Nephron progenitor cell (in vitro differentiated cells): Measurements from ENCODE around the gene SECTM1.

Experiments
- DNase-seq: peaks from one replicate; pipeline ENCODE4 v3.0.0; 2021
- H3K27ac Mint-ChIP-seq: 2 replicates; pipeline ENCODE4 v1.8.0; 2021; ENCODE audit warnings: mild to moderate bottlenecking, moderate library complexity, mixed read lengths
- H3K27me3 Mint-ChIP-seq: 2 replicates; pipeline ENCODE4 v1.8.0; 2021; ENCODE audit warnings: mild to moderate bottlenecking, low read depth, mixed read lengths; ENCODE audit not compliant: poor library complexity
- H3K36me3 Mint-ChIP-seq: 2 replicates; pipeline ENCODE4 v1.8.0; 2021; ENCODE audit warnings: low read depth, mixed read lengths
- H3K4me1 Mint-ChIP-seq: 2 replicates; pipeline ENCODE4 v1.8.0; 2021; ENCODE audit warnings: mixed read lengths
- H3K4me3 Mint-ChIP-seq: 2 replicates; pipeline ENCODE4 v1.8.0; 2021; ENCODE audit warnings: mild to moderate bottlenecking, moderate library complexity, mixed read lengths
- H3K9me3 Mint-ChIP-seq: 2 replicates; pipeline ENCODE4 v1.8.0; 2021; ENCODE audit warnings: mild to moderate bottlenecking, moderate library complexity, mixed read lengths
- TF ChIP-seq, protein P1 (sequence below): fragments of 200-600 bp; sonication (generic); IDR thresholded peaks from 2 replicates; pipeline ENCODE4 v1.5.0; 2021; ENCODE audit warnings: antibody characterized with exemption

The SECTM1 gene

DNA sequence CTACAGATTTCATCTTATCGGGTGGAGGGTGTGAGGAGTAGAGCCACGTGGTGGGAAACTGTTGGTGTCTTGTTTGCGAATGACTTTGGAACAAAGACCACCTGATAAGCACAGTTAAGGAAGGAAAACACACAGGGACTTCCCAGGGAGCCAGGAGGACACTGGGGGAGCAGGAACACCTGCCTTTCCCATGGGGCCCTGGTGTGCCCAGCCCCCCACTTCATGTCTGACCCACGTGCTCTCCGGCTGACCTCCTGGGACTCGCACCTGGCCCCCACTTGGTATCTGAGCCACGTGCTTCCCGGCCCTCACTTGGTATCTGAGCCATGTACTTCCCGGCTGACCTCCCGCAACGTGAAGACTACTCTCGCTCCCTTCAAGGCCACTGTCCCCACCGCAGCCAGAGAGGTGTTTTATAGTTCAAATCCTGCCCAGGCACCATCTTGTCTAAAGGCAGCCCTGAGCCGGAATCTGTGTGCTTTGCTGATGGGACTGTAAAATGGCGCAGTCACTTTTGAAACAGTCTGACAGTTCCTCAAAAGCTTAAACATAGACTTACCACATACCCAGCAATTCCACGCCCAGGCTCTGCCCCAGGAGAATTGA, 54.7 kb downstream of the SECTM1 start:
- no peak overlapping the region for H3K27ac Mint-ChIP-seq
- TF ChIP-seq, protein P1, sequence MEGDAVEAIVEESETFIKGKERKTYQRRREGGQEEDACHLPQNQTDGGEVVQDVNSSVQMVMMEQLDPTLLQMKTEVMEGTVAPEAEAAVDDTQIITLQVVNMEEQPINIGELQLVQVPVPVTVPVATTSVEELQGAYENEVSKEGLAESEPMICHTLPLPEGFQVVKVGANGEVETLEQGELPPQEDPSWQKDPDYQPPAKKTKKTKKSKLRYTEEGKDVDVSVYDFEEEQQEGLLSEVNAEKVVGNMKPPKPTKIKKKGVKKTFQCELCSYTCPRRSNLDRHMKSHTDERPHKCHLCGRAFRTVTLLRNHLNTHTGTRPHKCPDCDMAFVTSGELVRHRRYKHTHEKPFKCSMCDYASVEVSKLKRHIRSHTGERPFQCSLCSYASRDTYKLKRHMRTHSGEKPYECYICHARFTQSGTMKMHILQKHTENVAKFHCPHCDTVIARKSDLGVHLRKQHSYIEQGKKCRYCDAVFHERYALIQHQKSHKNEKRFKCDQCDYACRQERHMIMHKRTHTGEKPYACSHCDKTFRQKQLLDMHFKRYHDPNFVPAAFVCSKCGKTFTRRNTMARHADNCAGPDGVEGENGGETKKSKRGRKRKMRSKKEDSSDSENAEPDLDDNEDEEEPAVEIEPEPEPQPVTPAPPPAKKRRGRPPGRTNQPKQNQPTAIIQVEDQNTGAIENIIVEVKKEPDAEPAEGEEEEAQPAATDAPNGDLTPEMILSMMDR: no peak
- no peak overlapping the region for H3K4me3 Mint-ChIP-seq

DNA sequence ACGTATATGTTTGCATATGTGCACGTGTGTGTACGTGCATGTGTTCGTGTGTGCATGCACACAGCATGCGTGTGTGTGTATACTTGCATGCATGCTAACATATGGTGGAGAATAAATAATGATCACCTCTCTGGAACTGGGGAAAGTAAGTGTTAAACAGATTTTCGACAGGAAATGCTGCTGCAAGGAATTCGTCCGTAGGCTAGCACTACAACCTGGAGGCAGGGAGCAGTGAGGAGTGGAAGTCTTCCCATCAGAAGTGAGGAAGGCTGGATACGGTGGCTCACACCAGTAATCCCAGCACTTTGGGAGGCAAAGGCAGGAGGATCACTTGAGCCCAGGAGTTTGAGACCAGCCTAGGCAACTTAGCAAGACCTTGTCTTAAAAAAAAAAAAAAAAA, 55.3 kb downstream of the SECTM1 start:
- peaks cover 65% of the 10 kb centered on the region for H3K4me1 Mint-ChIP-seq
- peaks cover 7% of the 10 kb centered on the region for H3K9me3 Mint-ChIP-seq
- peaks cover 3% of the 10 kb centered on the region for H3K27me3 Mint-ChIP-seq
- H3K36me3 Mint-ChIP-seq: peaks cover 25% of the 10 kb centered on the region
- DNase-seq: no peak
- no peak overlapping the region for H3K27ac Mint-ChIP-seq
- H3K4me3 Mint-ChIP-seq: no peak overlapping the region
- TF ChIP-seq, protein P1: no peak

More for the DNA sequence above, 54.7 kb downstream of the SECTM1 start:
- H3K4me1 Mint-ChIP-seq: peaks cover 71% of the 10 kb centered on the region
- H3K27me3 Mint-ChIP-seq: peaks cover 3% of the 10 kb centered on the region
- no peak for DNase-seq
- peaks cover 7% of the 10 kb centered on the region for H3K9me3 Mint-ChIP-seq
- H3K36me3 Mint-ChIP-seq: peaks cover 25% of the 10 kb centered on the region

DNA sequence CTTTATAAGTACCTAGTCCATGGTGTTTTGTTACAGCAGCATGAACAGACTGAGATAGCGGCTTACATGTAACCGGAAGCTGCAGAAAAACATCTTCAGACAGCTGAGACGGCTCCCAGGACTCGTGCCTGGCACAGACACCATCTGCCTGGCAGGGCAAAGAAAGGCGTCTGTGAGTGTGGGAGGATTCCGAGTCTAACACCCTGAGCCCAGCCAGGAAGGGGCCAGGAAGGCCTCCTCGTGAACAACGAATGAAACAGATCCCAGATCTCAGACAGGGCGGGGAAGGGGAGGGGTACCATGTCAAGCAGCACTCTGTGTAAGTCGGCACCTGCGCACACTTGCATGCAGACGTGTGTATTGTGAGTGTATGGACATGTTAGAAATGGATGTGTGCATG, 55.7 kb downstream of the SECTM1 start:
- H3K9me3 Mint-ChIP-seq: peaks cover 7% of the 10 kb centered on the region
- peaks cover 25% of the 10 kb centered on the region for H3K36me3 Mint-ChIP-seq
- peaks cover 65% of the 10 kb centered on the region for H3K4me1 Mint-ChIP-seq
- peak overlapping the region; percentile 45 for H3K27ac Mint-ChIP-seq
- DNase-seq: no peak
- H3K4me3 Mint-ChIP-seq: peak overlapping the region; percentile 49
- peaks cover 3% of the 10 kb centered on the region for H3K27me3 Mint-ChIP-seq
- TF ChIP-seq, protein P1: no peak

DNA sequence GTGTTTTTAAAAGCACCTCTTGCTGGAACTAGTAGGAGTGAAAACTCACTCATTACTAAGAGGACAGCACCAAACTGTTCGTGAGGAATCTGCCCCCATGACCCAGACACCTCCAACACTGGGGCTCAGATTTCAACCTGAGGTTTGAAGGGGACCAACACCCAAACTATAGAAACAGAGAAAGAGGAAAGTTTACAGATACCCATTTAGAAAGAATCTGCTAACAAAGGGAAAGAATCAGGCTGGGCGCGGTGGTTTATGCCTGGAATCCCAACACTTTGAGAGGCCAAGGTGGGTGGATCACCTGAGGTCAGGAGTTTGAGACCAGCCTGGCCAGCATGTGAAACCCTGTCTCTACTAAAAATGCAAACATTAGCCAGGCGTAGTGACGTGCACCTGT, 56.6 kb downstream of the SECTM1 start:
- Mint-ChIP-seq H3K9me3 (peaks cover 7% of the 10 kb centered on the region), H3K4me1 (peaks cover 73% of the 10 kb centered on the region), H3K27me3 (peaks cover 3% of the 10 kb centered on the region), H3K4me3 (peak overlapping the region; percentile 43), H3K27ac (peak overlapping the region; percentile 64), H3K36me3 (peaks cover 32% of the 10 kb centered on the region)
- TF ChIP-seq, protein P1: no peak
- no peak for DNase-seq

DNA sequence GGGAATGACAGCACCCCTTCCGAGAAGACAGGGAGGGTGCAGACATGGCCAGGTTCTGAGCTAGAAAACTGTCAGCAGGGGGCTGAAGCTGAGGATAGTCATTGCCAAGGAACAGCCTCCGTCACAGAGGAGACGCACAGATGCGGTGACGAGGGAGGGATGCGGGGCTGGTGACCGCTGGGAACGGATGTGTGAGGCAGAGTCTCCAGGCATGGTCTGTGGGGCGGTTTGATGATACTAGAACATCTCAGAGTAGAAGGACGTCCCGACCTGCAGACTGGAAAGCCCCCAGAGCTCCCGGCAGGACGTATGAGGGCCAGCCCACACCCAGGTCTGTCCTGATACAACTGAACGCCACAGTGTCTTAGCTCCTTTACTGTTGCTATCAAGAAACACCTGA, 58.2 kb downstream of the SECTM1 start:
- Mint-ChIP-seq H3K4me1 (peaks cover 76% of the 10 kb centered on the region), H3K4me3 (no peak overlapping the region), H3K36me3 (peaks cover 48% of the 10 kb centered on the region), H3K9me3 (peaks cover 7% of the 10 kb centered on the region), H3K27me3 (no peaks in the 10 kb centered on the region), H3K27ac (peak overlapping the region; percentile 29)
- TF ChIP-seq, protein P1: no peak
- DNase-seq: no peak
